ENCODE measurements around the gene INPP4B.

The INPP4B gene

DNA sequence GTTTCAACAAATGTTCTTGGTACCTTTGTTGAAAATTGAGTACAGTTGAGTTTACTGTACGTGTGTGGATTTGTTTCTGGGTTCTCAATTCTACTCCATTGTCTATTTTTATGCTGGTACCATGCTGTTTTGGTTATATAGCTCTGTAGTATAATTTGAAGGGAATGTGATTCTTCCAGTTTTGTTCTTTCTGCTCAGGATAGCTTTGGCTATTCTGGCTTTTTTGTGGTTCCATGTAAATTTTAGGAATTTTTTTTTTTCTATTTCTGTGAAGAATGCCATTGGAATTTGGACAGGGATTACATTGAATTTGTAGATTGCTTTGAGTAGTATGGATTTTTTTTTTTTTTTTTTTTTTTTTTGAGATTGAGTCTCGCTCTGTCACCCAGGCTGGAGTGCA is 836.4 kb downstream of the INPP4B start:
- no peaks in the 10 kb centered on the region for H3K36me3 Mint-ChIP-seq (ENCODE audit: low read depth)
- H3K27ac Mint-ChIP-seq, result no peak overlapping the region
- no peaks in the 10 kb centered on the region for H3K27me3 Mint-ChIP-seq (ENCODE audit: low read depth)
- no peaks in the 10 kb centered on the region for H3K4me1 Mint-ChIP-seq
- TF ChIP-seq, protein P1, sequence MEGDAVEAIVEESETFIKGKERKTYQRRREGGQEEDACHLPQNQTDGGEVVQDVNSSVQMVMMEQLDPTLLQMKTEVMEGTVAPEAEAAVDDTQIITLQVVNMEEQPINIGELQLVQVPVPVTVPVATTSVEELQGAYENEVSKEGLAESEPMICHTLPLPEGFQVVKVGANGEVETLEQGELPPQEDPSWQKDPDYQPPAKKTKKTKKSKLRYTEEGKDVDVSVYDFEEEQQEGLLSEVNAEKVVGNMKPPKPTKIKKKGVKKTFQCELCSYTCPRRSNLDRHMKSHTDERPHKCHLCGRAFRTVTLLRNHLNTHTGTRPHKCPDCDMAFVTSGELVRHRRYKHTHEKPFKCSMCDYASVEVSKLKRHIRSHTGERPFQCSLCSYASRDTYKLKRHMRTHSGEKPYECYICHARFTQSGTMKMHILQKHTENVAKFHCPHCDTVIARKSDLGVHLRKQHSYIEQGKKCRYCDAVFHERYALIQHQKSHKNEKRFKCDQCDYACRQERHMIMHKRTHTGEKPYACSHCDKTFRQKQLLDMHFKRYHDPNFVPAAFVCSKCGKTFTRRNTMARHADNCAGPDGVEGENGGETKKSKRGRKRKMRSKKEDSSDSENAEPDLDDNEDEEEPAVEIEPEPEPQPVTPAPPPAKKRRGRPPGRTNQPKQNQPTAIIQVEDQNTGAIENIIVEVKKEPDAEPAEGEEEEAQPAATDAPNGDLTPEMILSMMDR (IDR thresholded peaks at IDR 0.05; ENCODE audit: unreplicated experiment in 3 of 3), result no peak
- H3K9me3 Mint-ChIP-seq, result peaks cover 46% of the 10 kb centered on the region
- no peak overlapping the region for H3K4me3 Mint-ChIP-seq

DNA sequence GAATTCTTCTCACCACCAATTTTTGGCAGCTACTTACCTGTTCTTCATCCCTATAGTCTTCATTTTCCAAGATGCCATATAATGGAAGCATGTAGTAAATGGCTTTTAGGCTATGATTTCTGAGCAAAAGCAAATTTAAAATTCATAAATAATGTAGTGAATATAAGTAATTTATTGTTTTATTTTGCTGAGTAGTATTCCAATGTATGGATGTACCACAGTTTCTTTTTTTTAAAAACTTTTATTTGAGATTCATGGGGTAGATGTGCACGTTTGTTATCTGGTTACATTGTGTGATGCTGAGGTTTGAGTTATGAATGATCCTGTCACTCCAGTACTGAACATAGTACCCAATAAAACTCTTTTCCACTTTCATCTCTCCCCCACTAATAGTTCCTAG is 840.6 kb downstream of the INPP4B start:
- H3K4me1 Mint-ChIP-seq, result no peaks in the 10 kb centered on the region
- H3K9me3 Mint-ChIP-seq, result peaks cover 31% of the 10 kb centered on the region
- H3K27me3 Mint-ChIP-seq (ENCODE audit: low read depth), result no peaks in the 10 kb centered on the region
- H3K36me3 Mint-ChIP-seq (ENCODE audit: low read depth), result no peaks in the 10 kb centered on the region
- H3K4me3 Mint-ChIP-seq, result no peak overlapping the region
- no peak overlapping the region for H3K27ac Mint-ChIP-seq
- TF ChIP-seq, protein P1 (IDR thresholded peaks at IDR 0.05; ENCODE audit: unreplicated experiment in 3 of 3), result no peak

DNA sequence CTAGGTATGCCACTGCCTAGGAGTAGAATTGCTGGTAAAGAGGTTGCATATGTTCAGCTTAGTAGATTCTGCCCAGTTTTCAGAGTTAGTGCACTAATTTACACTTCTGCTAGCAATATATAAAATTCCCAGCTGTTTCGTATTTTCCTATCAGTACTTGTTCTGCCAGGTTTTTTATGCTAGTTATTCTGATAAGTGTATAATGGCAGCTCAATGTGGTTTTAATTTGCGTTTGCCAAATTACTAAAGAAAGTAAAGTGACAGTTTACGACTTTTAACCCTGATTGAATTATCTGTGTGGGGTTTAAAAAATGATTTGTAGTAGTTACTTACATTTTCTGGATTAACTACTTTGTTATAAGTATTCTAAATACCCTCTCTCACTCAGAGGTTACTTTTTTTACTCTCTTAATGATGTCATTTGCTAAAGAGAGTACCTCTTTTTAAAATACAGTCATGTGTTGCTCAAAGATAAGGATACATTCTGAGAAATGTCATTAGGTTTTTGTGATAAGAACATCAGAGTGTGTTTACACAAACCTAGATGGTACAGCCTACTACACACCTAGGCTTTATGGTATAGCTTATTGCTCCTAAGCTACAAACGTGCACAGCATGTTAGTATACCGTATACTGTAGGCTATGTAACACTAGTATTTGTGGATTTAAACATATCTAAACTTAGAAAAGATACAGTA is 846.5 kb downstream of the INPP4B start:
- Mint-ChIP-seq H3K36me3 (ENCODE audit: low read depth) (peaks cover 3% of the 10 kb centered on the region), H3K4me1 (no peaks in the 10 kb centered on the region), H3K9me3 (peaks cover 12% of the 10 kb centered on the region), H3K4me3 (no peak overlapping the region), H3K27ac (no peak overlapping the region), H3K27me3 (ENCODE audit: low read depth) (no peaks in the 10 kb centered on the region)
- TF ChIP-seq, protein P1 (IDR thresholded peaks at IDR 0.05; ENCODE audit: unreplicated experiment in 3 of 3), result no peak

DNA sequence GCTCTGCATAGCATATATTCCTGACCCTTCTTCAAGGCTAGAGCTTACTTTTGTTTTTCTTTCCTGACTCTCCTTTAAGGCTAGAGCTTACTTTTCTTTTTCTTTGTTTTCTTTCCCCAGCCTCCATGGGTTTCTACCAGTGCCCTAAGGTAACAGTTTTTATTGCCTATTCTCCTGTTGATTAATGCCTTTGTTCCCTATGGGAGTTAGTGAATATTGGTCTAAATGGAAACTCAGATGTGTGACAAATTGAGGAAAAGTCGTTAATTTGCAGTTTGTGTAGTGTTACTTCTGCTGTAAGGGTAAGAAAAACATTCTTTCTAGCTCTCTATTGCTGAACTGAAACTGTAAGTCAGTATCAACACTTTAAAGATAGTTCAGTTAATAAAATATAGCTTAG is 851.0 kb downstream of the INPP4B start:
- H3K4me1 Mint-ChIP-seq, result no peaks in the 10 kb centered on the region
- TF ChIP-seq, protein P1 (IDR thresholded peaks at IDR 0.05; ENCODE audit: unreplicated experiment in 3 of 3), result no peak
- no peak overlapping the region for H3K4me3 Mint-ChIP-seq
- H3K27ac Mint-ChIP-seq, result peak overlapping the region in 1 of 3 experiments; percentile 61
- H3K9me3 Mint-ChIP-seq, result peaks cover 33% of the 10 kb centered on the region
- peaks cover 12% of the 10 kb centered on the region for H3K36me3 Mint-ChIP-seq (ENCODE audit: low read depth)
- H3K27me3 Mint-ChIP-seq (ENCODE audit: low read depth), result no peaks in the 10 kb centered on the region

DNA sequence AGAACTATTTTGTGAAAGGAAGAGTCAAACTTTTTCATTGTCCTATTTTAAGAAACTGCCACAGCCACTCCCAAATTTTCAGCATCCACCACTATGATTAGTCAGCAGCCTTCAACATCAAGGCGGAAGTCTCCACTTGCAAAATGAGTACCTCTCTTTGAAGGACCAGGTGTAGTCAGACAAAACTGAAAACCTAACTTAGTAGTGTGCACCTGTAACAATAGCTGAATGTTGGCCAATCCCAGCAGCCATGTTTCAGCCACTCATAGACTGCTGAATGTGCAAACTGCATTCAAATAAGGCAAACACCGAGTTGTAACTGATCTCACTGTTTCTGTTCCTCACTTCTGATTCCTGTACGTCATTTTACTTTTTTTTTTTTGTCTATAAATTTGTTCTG is 868.7 kb downstream of the INPP4B start:
- H3K27ac Mint-ChIP-seq, result no peak overlapping the region
- H3K27me3 Mint-ChIP-seq (ENCODE audit: low read depth), result no peaks in the 10 kb centered on the region
- TF ChIP-seq, protein P1 (IDR thresholded peaks at IDR 0.05; ENCODE audit: unreplicated experiment in 3 of 3), result no peak
- no peaks in the 10 kb centered on the region for H3K36me3 Mint-ChIP-seq (ENCODE audit: low read depth)
- H3K9me3 Mint-ChIP-seq, result peaks cover 11% of the 10 kb centered on the region
- H3K4me3 Mint-ChIP-seq, result no peak overlapping the region
- peaks cover 6% of the 10 kb centered on the region for H3K4me1 Mint-ChIP-seq

Measured in nephron (organoid).